ENCODE data around the gene FOSB.

Gene FOSB

GRCh38 chr19:45485305-45486077 lies 17.7 kb downstream of the FOSB start:
- peak; percentile 35 for DNase-seq

GRCh38 chr19:45488708-45489107 lies 20.9 kb downstream of the FOSB start:
- no peak for DNase-seq

GRCh38 chr19:45489216-45489855 lies 21.5 kb downstream of the FOSB start:
- DNase-seq = no peak

GRCh38 chr19:45492137-45492626 lies 24.4 kb downstream of the FOSB start:
- no peak for DNase-seq

GRCh38 chr19:45492627-45493470 lies 25.1 kb downstream of the FOSB start:
- no peak for DNase-seq

GRCh38 chr19:45494261-45494916 lies 26.6 kb downstream of the FOSB start:
- DNase-seq = no peak

GRCh38 chr19:45495178-45495577 lies 27.4 kb downstream of the FOSB start:
- DNase-seq = no peak

GRCh38 chr19:45496349-45496953 lies 28.7 kb downstream of the FOSB start:
- DNase-seq = no peak

- no peak for DNase-seq
These were observed 30.0 kb downstream of the FOSB start for GRCh38 chr19:45497791-45498190.

- DNase-seq = no peak
These were observed 30.8 kb downstream of the FOSB start, which contains the start of gene PPM1N for GRCh38 chr19:45498411-45499195. PPM1N (plus strand) TSS chr19:45498443; CDS start chr19:45498473, 30 bp downstream.

- no peak for DNase-seq
These were observed 31.7 kb downstream of the FOSB start for GRCh38 chr19:45499196-45500180.

- no peak for DNase-seq
These were observed 33.3 kb downstream of the FOSB start for GRCh38 chr19:45500918-45501729.

- DNase-seq = no peak
These were observed 33.9 kb downstream of the FOSB start for GRCh38 chr19:45501730-45502014.

GRCh38 chr19:45502111-45502510 lies 34.3 kb downstream of the FOSB start:
- DNase-seq = no peak

GRCh38 chr19:45503909-45504308 lies 36.1 kb downstream of the FOSB start:
- no peak for DNase-seq

GRCh38 chr19:45505151-45505995 lies 37.6 kb downstream of the FOSB start:
- DNase-seq = no peak

GRCh38 chr19:45505996-45506245 lies 38.1 kb downstream of the FOSB start:
- no peak for DNase-seq

GRCh38 chr19:45506246-45506988 lies 38.6 kb downstream of the FOSB start:
- peak; percentile 28 for DNase-seq

Data from NCI-H1417 treated with DMSO at 0.1 percent for 48 hours (cell line).